NCI-H1048 (cell line): ENCODE data around the gene TMEM171.

Experiments used
- DNase-seq: peaks from one replicate; lab custom pipeline; 2025; lab: John Stamatoyannopoulos, UW

The TMEM171 gene, protein sequence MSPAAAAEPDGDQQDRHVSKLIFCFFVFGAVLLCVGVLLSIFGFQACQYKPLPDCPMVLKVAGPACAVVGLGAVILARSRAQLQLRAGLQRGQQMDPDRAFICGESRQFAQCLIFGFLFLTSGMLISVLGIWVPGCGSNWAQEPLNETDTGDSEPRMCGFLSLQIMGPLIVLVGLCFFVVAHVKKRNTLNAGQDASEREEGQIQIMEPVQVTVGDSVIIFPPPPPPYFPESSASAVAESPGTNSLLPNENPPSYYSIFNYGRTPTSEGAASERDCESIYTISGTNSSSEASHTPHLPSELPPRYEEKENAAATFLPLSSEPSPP

DNA sequence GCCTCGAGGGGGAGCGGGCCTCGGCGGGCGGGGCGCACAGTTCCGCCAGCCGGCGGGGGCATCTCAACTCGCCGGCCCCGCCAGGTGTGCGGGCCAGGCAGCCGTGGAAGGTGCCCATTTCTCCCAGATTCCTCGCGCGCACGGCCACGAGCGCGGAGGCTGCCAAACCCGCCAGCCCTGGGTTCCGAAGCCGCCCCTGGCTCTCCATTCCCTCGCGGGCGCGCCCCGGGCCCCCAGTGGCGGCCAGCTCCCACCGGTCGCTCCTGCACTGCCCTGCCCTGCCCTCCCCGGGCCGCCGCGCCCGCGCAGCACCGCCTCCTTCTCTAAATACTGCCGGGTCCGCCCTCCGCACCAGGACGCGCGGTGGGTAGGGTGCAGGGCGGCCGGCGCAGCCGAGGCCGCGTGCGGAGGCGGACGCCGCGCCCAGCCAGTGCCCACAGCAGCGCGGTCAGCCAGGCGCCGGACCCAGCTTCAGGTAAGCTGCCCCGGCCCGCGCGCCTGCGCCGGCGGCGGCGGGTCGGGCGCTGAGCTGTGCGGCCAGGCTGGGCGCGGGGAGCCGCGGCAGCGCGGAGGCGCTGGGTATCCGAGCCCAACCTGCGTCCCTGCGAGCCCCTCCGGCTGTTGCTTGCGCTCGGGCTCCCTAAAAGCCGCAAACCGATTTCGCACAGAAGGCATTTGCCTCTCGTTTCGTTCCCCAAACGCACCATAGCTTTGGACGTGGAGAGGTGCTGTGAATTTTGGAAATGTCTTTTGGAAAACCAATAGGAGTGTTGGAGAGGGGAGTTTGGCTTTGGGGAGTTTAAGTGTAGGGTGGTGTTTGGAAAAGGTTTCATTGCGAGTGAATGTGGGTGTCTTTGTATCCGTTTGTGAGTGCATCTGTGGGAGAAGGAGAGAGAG is at the start of gene TMEM171:
Gene TMEM171, plus strand, starts transcription at position 354 of the 897 bp plus-strand sequence. CDS start 2,799 bp downstream, outside the sequence.
- no peak for DNase-seq

DNA sequence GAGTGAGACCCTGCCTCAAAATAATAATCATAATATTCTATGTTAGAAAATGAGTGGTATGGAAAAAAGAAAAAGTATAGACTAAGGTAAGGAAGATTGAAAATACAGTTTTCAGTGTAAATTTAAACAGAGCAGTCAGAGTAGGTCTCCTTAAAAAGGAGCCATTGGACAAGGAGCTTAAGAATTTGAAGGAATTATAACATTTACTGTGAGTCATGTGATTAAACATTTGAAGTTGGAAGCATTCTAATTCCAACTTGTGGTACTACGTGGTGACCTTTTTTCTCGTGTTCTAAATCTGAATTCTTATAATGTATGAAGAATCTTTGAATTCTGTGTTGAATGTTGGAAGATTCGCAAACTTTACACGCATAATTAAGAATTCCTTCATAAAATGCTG is 39.3 kb upstream of the TMEM171 start:
- DNase-seq: no peak

DNA sequence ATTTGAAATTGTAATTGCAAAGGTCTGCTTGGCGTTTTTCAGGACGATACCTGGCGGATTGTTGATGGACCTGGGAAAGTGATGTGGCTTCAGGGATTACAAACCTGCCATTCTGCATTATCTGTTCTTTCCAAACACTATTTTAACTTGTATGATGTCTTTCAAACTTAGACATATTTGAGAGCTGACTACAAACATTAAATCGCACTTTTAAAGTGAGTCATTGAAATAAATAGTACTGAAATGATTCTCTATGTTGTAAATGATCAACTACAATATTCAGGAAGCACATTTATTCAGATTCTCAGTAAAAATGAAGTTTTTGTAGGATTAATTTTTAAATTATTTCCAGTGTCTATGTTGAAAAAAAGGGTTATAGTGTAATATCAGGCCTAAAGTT is 32.3 kb upstream of the TMEM171 start:
- no peak for DNase-seq

DNA sequence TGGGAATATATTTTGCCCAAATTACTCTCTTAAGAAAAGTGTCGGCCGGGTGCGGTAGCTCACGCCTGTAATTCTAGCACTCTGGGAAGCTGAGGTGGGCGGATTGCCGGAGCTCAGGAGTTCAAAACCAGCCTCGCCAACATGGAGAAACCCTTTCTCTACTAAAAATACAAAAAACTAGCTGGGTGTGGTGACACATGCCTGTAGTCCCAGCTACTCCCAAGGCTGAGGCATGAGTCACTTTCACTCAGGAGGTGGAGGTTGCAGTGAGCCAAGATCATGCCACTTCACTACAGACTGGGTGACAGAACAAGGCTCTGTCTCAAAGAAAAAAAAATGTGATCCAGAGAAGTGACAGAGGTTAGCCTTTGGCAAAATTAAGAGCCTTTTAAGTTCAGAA is 26.4 kb upstream of the TMEM171 start:
- DNase-seq: no peak

DNA sequence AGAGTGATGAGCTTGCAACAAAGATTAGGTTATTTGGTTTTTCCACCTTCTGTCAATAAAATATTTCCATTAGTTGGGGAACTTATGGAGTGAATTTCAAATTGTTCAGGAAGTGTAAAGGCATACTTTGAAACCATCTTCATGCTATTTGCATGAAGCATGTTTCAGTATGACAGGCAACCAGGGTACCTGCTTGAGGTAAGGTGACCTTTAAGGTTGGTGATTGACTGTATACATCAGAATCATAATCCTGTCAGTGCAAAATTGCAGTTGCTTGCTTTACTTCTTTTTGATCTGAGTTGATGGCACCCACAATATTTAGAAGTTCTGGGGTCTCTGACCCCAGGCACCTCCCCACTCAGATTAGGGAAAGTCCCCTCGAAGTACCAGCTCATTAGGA is 26.0 kb upstream of the TMEM171 start:
- no peak for DNase-seq

DNA sequence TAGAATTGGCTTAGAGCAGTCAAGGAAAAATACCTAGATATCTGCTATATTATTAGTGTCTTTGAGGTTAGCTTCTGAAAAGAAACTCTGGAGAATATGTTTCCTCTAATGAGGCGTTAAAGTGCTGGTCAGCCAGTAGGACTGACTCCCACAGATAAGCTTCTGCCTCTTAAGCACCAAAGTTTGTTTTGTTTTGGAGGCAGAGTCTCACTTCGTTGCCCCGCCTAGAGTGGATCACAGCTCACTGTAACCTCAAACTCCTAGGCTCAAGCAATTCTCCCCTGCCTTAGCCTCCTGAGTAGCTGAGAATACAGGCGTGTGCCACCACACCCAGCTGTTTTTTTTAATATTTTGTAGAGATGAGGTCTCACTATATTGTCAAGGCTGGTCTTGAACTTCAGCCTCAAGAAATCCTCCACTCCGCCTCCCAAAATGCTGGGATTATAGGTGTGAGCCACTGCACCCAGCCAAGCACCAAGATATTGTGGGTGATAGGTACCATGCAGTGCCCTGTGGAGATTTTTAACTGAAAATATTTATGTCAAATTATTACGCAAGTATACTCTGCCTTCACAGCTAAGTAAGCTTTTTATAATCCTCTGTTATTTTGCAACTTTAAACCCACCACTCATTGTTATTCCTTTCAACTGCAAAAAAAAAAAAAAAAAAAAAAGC is 24.7 kb upstream of the TMEM171 start:
- DNase-seq: no peak

DNA sequence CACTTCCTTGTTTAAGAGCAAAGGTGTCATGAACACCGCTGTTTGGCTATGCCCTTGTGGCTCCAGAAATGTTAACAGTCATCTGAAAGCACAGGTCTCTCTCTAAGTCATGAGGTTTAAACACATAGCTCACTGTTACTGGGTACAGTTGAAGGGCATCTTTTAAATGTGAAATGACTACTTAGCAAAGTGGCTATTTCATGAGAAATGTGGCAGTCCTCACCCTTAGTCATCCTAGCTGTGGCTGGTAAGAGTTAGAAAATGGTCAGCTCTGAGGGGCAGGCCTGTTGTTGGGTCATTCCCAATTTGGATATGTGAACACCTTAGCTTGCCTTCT is 24.2 kb upstream of the TMEM171 start:
- no peak for DNase-seq

DNA sequence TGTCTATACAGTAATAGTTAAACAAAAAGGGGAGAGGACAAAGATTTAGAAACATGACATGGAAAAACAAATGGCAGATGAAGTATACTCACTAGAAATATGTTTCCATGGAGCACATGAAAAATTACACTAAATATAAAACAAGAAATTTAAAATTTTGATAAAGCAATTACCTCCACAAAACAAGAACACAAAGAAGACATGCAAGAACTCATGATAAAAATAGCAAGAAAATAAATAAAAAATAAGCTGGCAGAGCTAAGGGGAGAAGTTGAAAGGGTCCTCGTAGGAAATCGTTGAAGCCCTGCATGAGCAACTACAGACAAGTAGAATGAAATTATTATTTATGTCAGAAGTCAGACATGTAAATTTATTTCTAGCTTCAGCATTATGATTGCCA is 22.6 kb upstream of the TMEM171 start:
- DNase-seq: no peak

DNA sequence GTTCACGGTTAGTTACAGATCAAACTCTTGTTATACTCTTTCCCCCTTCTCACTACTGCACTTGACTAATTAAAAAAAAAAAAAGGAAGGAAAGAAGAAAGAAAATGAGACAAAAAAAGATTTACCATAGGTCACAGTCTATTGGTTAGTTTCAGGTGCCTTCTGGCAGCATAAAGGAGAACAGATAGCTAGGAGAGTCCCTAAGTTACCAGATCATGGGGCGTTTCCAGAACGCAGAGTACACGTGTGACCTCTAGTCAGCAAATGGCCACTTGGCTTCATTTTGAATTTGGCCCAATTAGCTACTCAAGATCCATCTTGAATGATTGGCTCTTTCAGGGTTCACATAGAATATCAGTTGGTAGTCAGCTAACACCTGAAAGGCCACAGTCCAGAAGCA is 20.3 kb upstream of the TMEM171 start:
- DNase-seq: no peak

DNA sequence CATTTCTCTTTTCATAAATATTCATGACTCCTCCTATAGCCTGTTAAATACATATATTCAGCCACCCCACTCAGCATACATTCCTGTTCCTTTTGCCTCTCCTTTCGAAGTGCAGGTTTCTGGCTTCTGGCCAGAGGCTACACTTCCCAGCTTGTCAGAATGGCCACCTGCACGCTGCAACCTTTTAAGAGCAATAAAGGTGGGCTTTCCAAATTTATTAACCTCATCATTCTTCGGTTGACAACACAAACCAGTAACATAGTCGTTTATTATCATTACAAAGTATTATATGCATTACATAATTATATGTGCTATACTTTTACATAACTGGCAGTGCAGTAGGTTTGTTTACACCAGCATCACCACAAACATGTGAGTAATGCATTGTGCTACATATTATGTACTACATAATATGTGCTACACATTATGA is 16.5 kb upstream of the TMEM171 start:
- no peak for DNase-seq

DNA sequence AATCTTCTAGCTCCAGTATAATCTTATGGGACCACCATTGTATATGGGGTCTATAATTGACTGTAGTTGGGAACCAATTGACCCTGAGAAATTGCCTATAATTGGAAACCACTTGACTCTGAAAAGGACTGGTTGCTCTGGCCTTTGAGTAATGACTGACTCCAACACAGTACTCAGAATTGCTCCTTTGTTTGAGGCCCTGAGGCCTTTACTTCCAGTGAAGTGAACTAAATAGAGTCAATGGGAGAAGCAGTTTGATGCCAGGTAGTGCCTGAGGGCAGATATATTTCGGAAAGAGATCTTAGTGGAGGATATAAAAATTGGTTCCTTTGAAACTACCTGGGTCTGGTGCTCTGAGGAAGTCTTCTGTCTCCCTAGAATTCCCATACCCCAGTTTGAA is 16.0 kb upstream of the TMEM171 start:
- no peak for DNase-seq

DNA sequence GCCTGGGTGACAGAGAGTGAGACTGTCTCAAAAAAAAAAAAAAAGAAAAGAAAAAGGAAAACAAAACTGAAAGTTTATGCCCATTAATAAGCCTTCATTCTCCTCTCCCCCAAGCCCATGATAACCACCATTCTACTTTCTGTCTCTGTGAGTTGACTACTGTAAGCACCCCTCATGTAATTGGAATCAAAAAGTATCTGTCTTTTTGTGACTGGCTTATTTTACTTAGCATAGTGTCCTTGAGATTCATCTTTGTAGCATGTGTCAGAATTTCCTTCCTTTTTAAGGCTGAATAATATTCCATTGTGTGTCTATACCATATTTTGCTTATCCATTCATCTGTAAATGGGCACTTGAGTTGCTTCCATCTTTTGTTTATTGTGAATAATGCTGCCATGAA is 14.0 kb upstream of the TMEM171 start:
- DNase-seq: no peak

DNA sequence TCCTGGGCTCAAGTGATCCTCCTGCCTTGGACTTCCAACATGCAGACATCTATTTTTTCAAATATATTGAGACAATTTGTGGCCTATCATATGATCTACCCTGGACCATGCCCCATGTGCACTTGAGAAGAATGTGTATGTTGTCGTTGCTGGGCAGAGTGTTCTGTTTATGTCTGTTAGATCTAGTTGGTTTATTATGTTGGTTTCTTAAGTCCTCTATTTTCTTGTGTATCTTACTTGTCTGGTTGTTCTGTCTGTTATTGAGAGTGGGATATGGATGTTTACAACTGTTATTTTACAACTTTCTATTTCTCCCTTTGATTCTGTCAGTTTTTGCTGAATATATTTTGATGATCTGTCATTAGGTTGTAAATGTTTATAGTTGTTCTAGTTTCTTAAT is 10.2 kb upstream of the TMEM171 start:
- DNase-seq: no peak

DNA sequence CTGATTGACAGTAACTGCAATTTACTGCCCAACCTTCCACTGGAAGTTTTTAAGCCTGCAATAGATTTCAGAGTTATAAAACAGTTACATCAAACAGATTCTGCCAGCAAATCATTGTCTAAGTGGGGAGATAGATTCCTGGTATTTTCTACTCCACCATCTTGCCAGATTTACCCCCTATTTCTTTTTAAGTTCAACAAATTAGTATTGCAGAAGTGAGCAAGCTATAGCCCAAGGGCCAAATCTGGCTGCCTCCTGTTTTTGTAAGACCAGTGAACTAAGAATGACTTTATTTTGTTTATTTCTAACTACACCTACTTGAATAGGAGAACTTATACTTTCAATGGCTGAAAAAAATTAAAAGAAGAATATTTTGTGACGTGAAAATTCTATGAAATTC is 8.8 kb upstream of the TMEM171 start:
- no peak for DNase-seq

DNA sequence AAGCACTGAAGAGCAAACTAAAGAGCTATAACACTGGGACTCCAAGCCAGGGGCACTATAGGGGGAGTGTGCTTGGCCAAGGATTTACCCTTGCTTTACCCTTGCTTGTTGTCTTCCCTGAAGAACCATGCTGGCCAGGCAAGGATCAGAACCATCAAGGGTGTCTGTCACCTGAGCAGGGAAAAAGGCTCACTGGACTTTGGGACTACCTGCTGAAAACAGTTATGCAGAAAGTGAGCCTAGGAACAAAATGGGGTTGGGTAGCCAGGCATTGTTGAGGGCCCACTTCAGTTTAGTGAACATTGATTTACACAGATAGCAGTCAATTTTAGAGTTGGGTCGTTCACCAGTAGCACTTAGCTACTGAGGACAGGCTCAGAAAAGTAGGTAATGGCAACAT is 8.0 kb upstream of the TMEM171 start:
- DNase-seq: no peak

DNA sequence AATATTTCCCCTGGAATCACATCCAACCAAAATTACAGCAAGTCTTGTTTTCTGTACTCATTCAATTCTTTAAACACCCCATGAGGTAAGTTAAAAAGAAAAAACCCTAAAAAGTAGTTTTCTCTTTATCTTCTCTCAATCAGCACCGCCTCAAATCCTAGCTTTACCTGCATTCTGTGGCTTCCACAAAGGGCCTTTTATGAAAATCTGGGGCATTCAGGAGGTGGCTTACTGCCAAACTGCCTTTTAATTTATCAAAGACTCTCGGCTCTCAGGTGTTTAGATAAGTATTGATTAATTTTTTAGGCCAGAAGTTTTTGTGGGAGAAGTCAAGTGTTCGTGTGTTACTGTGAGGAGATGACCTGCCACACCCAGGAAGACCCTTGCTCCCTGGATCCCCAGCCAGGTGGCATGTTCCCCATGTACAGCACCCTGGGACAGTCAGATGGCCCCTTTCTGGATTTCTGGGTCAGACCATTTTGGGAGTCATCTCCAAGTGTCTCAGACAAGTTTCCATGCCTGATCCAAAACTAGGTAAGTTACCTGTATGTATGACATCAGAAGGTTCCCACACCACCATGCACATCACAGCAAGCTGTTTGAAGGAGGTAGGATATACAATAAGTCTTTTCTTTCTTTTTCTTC is 6.2 kb upstream of the TMEM171 start:
- no peak for DNase-seq

DNA sequence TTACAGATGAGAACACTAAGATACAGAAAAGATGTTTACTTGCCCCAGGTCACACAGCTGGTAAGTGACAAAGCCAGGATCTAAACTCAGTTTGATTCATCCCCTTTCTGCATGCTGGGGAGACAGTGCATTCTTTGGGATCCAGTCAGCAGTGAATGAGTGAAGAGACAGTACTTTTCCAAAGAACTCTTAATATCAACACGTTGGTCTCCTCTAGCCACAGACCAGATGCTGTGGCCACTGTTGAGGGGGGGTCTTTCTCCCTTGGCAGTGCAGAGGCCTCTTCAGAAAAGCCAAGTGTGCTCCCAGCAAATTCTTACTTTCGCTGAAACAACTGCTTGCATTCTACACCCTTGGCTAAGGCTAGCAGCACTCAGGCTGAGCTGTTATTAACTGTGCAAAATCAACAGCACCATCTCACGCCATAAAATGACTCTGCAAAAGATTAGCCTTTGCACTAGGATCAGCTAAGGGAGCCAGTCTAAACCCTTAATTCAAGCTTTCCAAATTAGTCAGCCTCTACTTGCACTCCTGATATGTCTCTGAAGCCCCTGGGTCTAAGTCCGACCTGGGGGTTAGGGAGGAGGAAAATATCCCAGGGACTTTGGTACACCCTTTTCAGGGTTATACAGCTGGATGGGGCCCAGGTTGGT is 4.8 kb upstream of the TMEM171 start:
- DNase-seq: no peak

DNA sequence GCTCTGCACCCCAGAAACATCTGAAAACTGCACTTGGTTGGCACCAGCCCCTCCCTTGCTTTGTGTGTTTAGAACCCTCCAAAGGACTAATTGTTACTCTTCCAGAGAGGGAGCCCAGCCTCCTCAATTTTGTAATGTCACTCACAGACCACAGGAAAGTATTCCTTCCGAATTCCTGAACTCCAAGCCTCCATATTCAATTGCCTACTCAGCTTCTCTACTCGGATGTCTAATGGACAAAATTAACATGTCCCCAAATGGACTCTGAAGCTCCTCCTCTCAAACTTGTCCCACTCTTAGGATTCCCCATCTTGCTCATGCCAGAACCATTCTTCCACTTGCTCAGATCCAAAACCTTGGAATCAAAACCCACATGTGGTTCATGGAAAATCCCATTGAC is 3.9 kb upstream of the TMEM171 start:
- no peak for DNase-seq

DNA sequence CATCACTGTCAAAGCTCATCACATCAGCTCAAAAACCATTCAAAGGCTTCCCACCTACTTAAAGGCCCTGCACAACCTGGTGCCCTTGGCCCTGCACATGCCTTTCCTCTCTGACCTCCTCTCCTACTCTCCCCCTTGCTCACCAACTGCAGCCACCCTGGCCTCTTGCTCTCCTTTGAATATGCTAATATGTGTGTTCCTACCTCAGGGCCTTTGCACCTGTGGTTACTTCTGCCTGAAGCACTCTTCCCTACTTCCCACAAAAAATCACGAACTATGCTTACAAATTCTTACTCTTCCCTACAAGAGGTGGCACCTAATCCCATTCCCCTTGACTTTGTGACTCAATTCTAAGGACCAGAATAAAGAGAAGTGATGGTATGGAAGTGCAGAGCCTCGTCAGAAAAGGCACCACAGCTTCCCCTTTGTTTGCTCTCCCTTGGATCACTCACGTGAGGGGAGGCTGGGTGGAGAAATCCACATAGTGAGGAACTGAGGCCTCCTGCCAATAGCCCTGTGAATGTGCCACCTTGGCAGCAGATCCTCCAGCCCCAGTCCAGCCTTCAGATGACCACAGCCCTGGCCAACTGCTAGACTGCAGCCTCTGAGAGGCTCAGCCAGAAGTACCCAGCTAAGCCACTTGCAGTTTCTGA is 3.2 kb upstream of the TMEM171 start:
- DNase-seq: no peak

DNA sequence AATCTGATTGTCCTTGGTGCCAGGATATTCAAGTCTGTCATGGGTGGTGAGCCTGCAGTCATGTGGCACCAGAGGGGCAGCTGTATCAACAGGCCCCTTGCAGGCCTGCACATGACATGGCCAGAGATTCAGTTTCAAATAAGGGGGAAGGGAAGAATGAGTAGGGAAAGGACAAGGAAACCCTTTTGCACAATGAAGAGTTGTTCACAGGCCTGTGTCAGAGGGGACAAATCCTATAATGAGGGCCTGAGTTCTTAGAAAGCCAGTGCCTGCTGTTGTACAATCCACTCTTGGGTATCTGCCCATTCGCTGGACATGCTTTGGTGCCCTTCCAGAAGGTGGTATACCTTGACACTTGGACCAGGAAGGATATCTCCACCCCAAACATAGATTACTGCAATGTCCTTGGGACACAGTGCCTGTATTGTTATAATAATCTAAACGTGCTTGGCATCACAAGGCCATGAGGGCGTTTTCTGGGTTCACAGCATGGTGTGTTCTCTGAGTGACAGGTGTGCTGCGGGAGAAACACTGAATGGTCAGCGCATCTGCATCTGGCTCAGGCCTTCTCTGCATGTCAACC is 1.9 kb upstream of the TMEM171 start:
- no peak for DNase-seq
